K562 (cell line): ENCODE results near the gene NOSTRIN. TPM values are rescaled to one million over a fixed set of nuclear protein-coding genes. Genes with fewer than 3 reads are reported as not detected.

Experiments used
- ATF1 ChIP-seq, 2 experiments: fragments of 450-650 bp in 1 of 2; IDR thresholded peaks; 2 replicates each; pipeline ENCODE4 v1.6.1; 2016; ENCODE audit warnings: missing compliant biosample characterization in 1 of 2, missing genetic modification characterization in 1 of 2
- CAMTA2 ChIP-seq: fragments of 250-450 bp; sonication (Bioruptor Pico); conservative IDR thresholded peaks from 2 replicates; pipeline ENCODE4 v1.5.1; 2022
- CHCHD3 ChIP-seq: fragments of 250-450 bp; sonication (Bioruptor Pico); IDR thresholded peaks from 2 replicates; pipeline ENCODE4 v2.1.2; 2022; ENCODE audit warnings: mild to moderate bottlenecking
- CSDE1 ChIP-seq, 2 experiments: fragments of 450-650 bp; IDR thresholded peaks; 2 replicates each; pipeline ENCODE4 v1.6.1; 2016; ENCODE audit warnings: mild to moderate bottlenecking in 1 of 2
- FOXK2 ChIP-seq, 2 experiments: fragments of 450-650 bp; IDR thresholded peaks in 1 of 2; conservative IDR thresholded peaks in 1 of 2; 2 replicates each; pipeline ENCODE4 v1.6.1; 2016; ENCODE audit warnings: low read depth in 2 of 2, mild to moderate bottlenecking in 1 of 2
- FUS ChIP-seq: fragments of 200-400 bp; formaldehyde crosslinking; optimal IDR thresholded peaks from 2 replicates; pipeline ENCODE3; 2017; ENCODE audit warnings: low read depth, low read length
- GATAD2A ChIP-seq: fragments of 450-650 bp; IDR thresholded peaks from 2 replicates; pipeline ENCODE4 v1.6.1; 2017
- GTF2F1 ChIP-seq: IDR thresholded peaks from 2 replicates; pipeline ENCODE4 v1.6.1; 2011; ENCODE audit warnings: low read depth, low read length, improper control_type of control experiment
- HDAC2 ChIP-seq: fragments of 450-650 bp; IDR thresholded peaks from 2 replicates; pipeline ENCODE4 v1.6.1; 2016; ENCODE audit warnings: mild to moderate bottlenecking
- HDAC8 ChIP-seq: fragments of 450-650 bp; IDR thresholded peaks from 2 replicates; pipeline ENCODE4 v1.6.1; 2016; ENCODE audit warnings: mild to moderate bottlenecking, missing genetic modification characterization, moderate library complexity, missing compliant biosample characterization
- HMG20A ChIP-seq: fragments of 450-650 bp; formaldehyde crosslinking; conservative IDR thresholded peaks from 2 replicates; pipeline ENCODE4 v1.4.0; 2020; ENCODE audit warnings: mild to moderate bottlenecking, mixed read lengths
- JUNB ChIP-seq: fragments of 450-650 bp; formaldehyde crosslinking; conservative IDR thresholded peaks from 2 replicates; pipeline ENCODE4 v1.4.0; 2020; ENCODE audit warnings: mild to moderate bottlenecking
- MYC ChIP-seq, 2 experiments: fragments of 250-450 bp in 1 of 2; sonication (Bioruptor Pico) in 1 of 2; IDR thresholded peaks; 2 replicates each; pipeline versions ENCODE4 v1.5.1 to v1.6.1; 2012 to 2021; ENCODE audit warnings: low read depth in 2 of 2, borderline replicate concordance in 1 of 2, improper control_type of control experiment in 1 of 2, low read length in 1 of 2, mild to moderate bottlenecking in 1 of 2, moderate library complexity in 1 of 2
- NFE2 ChIP-seq: IDR thresholded peaks from 2 replicates; pipeline ENCODE4 v1.6.1; 2014; ENCODE audit warnings: antibody characterized with exemption, low read depth
- NFRKB ChIP-seq: fragments of 450-650 bp; IDR thresholded peaks from 2 replicates; pipeline ENCODE4 v1.6.1; 2016; ENCODE audit warnings: low read depth
- NFYB ChIP-seq: IDR thresholded peaks from 2 replicates; pipeline ENCODE4 v1.6.1; 2011; ENCODE audit warnings: mild to moderate bottlenecking, moderate library complexity; ENCODE audit not compliant: insufficient read length; ENCODE audit errors: extremely low read depth
- PHF20 ChIP-seq: fragments of 450-650 bp; IDR thresholded peaks from 2 replicates; pipeline ENCODE4 v1.6.1; 2018; ENCODE audit not compliant: partially characterized antibody
- POLR3A ChIP-seq: IDR thresholded peaks from 2 replicates; pipeline ENCODE4 v1.6.1; 2011; ENCODE audit warnings: borderline replicate concordance, mild to moderate bottlenecking, moderate library complexity; ENCODE audit not compliant: insufficient read length, insufficient read depth; ENCODE audit errors: extremely low read depth
- PTTG1 ChIP-seq: fragments of 450-650 bp; IDR thresholded peaks from 2 replicates; pipeline ENCODE4 v1.6.1; 2016; ENCODE audit warnings: low read depth, mild to moderate bottlenecking, missing genetic modification characterization, missing compliant biosample characterization
- RBFOX2 ChIP-seq: fragments of 200-400 bp; formaldehyde crosslinking; IDR thresholded peaks from 2 replicates; pipeline ENCODE4 v1.6.1; 2017; ENCODE audit warnings: low read depth, mild to moderate bottlenecking, low read length, moderate library complexity
- ZNF165 ChIP-seq: fragments of 250-450 bp; sonication (Bioruptor Pico); IDR thresholded peaks from 2 replicates; pipeline ENCODE4 v1.4.0; 2020; ENCODE audit warnings: borderline replicate concordance
- ZNF311 ChIP-seq: fragments of 250-450 bp; sonication (Bioruptor Pico); IDR thresholded peaks from 2 replicates; pipeline ENCODE4 v1.4.0; 2020; ENCODE audit warnings: mild to moderate bottlenecking, moderate library complexity
- ZNF589 ChIP-seq: fragments of 200-800 bp; sonication (Bioruptor generic); IDR thresholded peaks from 2 replicates; pipeline ENCODE4 v1.6.1; 2016; ENCODE audit warnings: low read depth, missing genetic modification characterization, missing compliant biosample characterization
- polyA plus RNA-seq, 8 experiments: library from polyadenylated mRNA; depleted of rRNA in 4 of 8; stranded (reverse) in 5 of 8; unstranded in 3 of 8; fragments of >200 nt; fragmentation: Nextera tagmentation in 2 of 8; fragmentation: Illumina TruSeq in 1 of 8; extraction: Ambion mirVana in 2 of 8; extraction: Trizol in 1 of 8; gene quantifications; 2 replicates each; pipeline versions ENCODE4 v1.2.1 to v1.2.3, GENCODE V29; 2011 to 2014; ENCODE audit warnings: inconsistent platforms in 1 of 8, missing spikeins in 1 of 8
- total RNA-seq, 7 experiments: library from RNA; depleted of rRNA in 6 of 7; stranded (reverse); fragments of >200 nt in 6 of 7; fragmentation: Illumina TruSeq in 2 of 7; extraction: Trizol in 2 of 7; gene quantifications; 2 replicates each; pipeline versions ENCODE4 v1.2.1 to v1.2.3, GENCODE V29; 2011 to 2021; ENCODE audit warnings: low replicate concordance in 1 of 7
- TF ChIP-seq, protein P1 (sequence below): fragments of 200-400 bp; formaldehyde crosslinking; IDR thresholded peaks from 2 replicates; pipeline ENCODE4 v1.6.1; 2017; ENCODE audit warnings: mild to moderate bottlenecking, low read depth, low read length, moderate library complexity
- TF ChIP-seq, protein P2 (sequence below), 2 experiments: fragments of 450-650 bp in 1 of 2; sonication (generic) in 1 of 2; formaldehyde crosslinking in 1 of 2; IDR thresholded peaks in 1 of 2; conservative IDR thresholded peaks in 1 of 2; 2 replicates each; pipeline versions ENCODE4 v1.6.1 to v1.8.1; 2016 to 2023; ENCODE audit warnings: mild to moderate bottlenecking in 2 of 2, moderate library complexity in 2 of 2, inconsistent platforms in 1 of 2, missing genetic modification reagents in 1 of 2
- TF ChIP-seq, protein P3 (sequence below): fragments of 250-450 bp; sonication (Bioruptor Pico); IDR thresholded peaks from 2 replicates; pipeline ENCODE4 v1.8.0; 2022; ENCODE audit warnings: moderate library complexity, mild to moderate bottlenecking, inconsistent platforms

The NOSTRIN gene
- total and polyA plus RNA-seq, 9 of the 15 experiments (the other 6 are each of a cell fraction or from before 2014, with no cell fraction given): 26.7 to 82.9 (median 56.3) TPM

DNA sequence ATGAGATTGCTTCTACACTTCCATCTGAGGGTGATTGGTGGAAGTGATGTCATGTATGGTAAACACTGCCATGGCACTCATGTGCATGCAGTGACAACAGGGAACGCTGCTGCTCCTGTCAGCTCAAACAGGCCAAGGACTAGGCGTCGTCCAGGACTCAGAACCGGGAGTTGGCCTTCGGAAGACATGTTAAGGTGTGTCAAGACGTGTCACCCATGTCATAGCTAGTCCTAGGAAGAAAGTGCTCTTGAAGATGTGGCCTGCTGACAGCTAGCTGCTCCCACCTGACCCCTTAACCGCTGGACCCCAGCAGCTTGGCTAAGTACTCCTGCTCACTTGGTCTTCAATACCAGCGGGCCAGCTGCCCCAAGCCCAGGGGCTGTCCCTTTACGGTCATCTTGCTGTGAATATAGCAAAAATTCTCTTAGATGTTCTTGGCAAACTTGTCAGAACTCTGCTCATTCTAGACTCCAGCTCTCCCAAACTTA is 6.3 kb upstream of the NOSTRIN start (continued):
- no peak for TF ChIP-seq POLR3A
- TF ChIP-seq, protein P1, sequence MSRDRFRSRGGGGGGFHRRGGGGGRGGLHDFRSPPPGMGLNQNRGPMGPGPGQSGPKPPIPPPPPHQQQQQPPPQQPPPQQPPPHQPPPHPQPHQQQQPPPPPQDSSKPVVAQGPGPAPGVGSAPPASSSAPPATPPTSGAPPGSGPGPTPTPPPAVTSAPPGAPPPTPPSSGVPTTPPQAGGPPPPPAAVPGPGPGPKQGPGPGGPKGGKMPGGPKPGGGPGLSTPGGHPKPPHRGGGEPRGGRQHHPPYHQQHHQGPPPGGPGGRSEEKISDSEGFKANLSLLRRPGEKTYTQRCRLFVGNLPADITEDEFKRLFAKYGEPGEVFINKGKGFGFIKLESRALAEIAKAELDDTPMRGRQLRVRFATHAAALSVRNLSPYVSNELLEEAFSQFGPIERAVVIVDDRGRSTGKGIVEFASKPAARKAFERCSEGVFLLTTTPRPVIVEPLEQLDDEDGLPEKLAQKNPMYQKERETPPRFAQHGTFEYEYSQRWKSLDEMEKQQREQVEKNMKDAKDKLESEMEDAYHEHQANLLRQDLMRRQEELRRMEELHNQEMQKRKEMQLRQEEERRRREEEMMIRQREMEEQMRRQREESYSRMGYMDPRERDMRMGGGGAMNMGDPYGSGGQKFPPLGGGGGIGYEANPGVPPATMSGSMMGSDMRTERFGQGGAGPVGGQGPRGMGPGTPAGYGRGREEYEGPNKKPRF: no peak
- TF ChIP-seq CSDE1 (IDR thresholded peaks at IDR 0.05): no peak
- no peak for TF ChIP-seq HDAC2
- TF ChIP-seq ZNF589 (CRISPR knock-in tag): peak; percentile 75; the same call in 1 of the 2 replicates
- peak; percentile 71; the same call in 1 of the 2 replicates for TF ChIP-seq HDAC8 (tag)
- no peak for TF ChIP-seq MYC (IDR thresholded peaks at IDR 0.05; ENCODE audit: low read depth, low read length)
- 0 out of 2 replicates have a peak, but pooled peaks have one; percentile 25 for TF ChIP-seq MYC (CRISPR knock-in tag; IDR thresholded peaks at IDR 0.05; ENCODE audit: borderline replicate concordance, low read depth)
- no peak for TF ChIP-seq NFRKB
- no peak for TF ChIP-seq ZNF165
- peak; percentile 63; the same call in 1 of the 2 replicates for TF ChIP-seq ZNF311 (CRISPR knock-in tag)
- TF ChIP-seq ATF1 (CRISPR knock-in tag; IDR thresholded peaks at IDR 0.05): no peak
- TF ChIP-seq ATF1 (tag; IDR thresholded peaks at IDR 0.05): 0 out of 2 replicates have a peak, but pooled peaks have one; percentile 47
- peak; percentile 51 for TF ChIP-seq RBFOX2
- TF ChIP-seq FUS: no peak
- TF ChIP-seq HMG20A: no peak
- TF ChIP-seq CAMTA2 (CRISPR knock-in tag): peak; percentile 43; the same call in 1 of the 2 replicates
- no peak for TF ChIP-seq NFYB
- peak; percentile 52 for TF ChIP-seq PTTG1 (tag)
- TF ChIP-seq CHCHD3: no peak
- TF ChIP-seq JUNB: no peak
- TF ChIP-seq NFE2: no peak
- no peak for TF ChIP-seq GATAD2A
- TF ChIP-seq PHF20: no peak
- TF ChIP-seq, protein P2, sequence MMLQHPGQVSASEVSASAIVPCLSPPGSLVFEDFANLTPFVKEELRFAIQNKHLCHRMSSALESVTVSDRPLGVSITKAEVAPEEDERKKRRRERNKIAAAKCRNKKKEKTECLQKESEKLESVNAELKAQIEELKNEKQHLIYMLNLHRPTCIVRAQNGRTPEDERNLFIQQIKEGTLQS (IDR thresholded peaks at IDR 0.05): peak; percentile 60
- TF ChIP-seq, protein P2 (CRISPR knock-in tag; conservative IDR thresholded peaks at IDR 0.05): no peak
- no peak for TF ChIP-seq GTF2F1
- TF ChIP-seq FOXK2 (conservative IDR thresholded peaks at IDR 0.05 in 1 of 2, IDR thresholded peaks at IDR 0.05 in 1 of 2; ENCODE audit: low read depth in 2 of 2): 0 out of 4 replicates have a peak, but pooled peaks of 1 of the 2 experiments have one; percentile 22
- TF ChIP-seq, protein P3, sequence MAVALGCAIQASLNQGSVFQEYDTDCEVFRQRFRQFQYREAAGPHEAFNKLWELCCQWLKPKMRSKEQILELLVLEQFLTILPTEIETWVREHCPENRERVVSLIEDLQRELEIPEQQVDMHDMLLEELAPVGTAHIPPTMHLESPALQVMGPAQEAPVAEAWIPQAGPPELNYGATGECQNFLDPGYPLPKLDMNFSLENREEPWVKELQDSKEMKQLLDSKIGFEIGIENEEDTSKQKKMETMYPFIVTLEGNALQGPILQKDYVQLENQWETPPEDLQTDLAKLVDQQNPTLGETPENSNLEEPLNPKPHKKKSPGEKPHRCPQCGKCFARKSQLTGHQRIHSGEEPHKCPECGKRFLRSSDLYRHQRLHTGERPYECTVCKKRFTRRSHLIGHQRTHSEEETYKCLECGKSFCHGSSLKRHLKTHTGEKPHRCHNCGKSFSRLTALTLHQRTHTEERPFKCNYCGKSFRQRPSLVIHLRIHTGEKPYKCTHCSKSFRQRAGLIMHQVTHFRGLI: no peak
